Gastroesophageal sphincter (tissue), 3 donors: ENCODE results near the gene SLCO1C1.

Experiments used
- CTCF ChIP-seq, 4 experiments: fragments of 200-600 bp in 2 of 4; fragments of 450-650 bp in 2 of 4; sonication (generic) in 1 of 4; IDR thresholded peaks; one replicate each; pipeline ENCODE4 v1.5.1; 2017 to 2019; ENCODE audit warnings: antibody characterized with exemption in 4 of 4, mild to moderate bottlenecking in 2 of 4, moderate library complexity in 2 of 4
- POLR2A ChIP-seq, 2 donors: fragments of 450-650 bp; IDR thresholded peaks; one replicate each; pipeline ENCODE4 v1.6.1; 2017; ENCODE audit warnings: antibody characterized with exemption in 2 of 2, mild to moderate bottlenecking in 2 of 2, moderate library complexity in 1 of 2

GRCh38 chr12:20722142-20722541, 27.0 kb downstream of the SLCO1C1 start:
- TF ChIP-seq CTCF (IDR thresholded peaks at IDR 0.05) (no peak), POLR2A (IDR thresholded peaks at IDR 0.05) (no peak)
